ENCODE measurements around the gene SPATA6. TPM values are rescaled to one million over a fixed set of nuclear protein-coding genes. Genes with fewer than 3 reads are reported as not detected.

The SPATA6 gene
- total RNA-seq, 1 donor, result 7.6 TPM

GRCh38 chr1:48387409-48387808, 84.6 kb downstream of the SPATA6 start:
- Histone ChIP-seq H3K9me3 (ENCODE audit: low read depth, low read length) (no peaks in the 10 kb centered on the region), H3K36me3 (ENCODE audit: insufficient read depth, low read length) (no peaks in the 10 kb centered on the region), H4K20me1 (ENCODE audit: insufficient read depth, low read length) (no peaks in the 10 kb centered on the region), H3K79me2 (ENCODE audit: insufficient read depth, low read length) (no peaks in the 10 kb centered on the region), H3K4me3 (ENCODE audit: insufficient read depth, low read length) (no peak overlapping the region), H3K27me3 (ENCODE audit: insufficient read depth, low read length) (no peaks in the 10 kb centered on the region), H2AFZ (ENCODE audit: low read length) (no peak overlapping the region), H3K27ac (ENCODE audit: low read depth, low read length) (no peak overlapping the region), H3K4me2 (ENCODE audit: insufficient read depth, low read length) (no peak overlapping the region), H3K4me1 (ENCODE audit: insufficient read depth, low read length) (no peaks in the 10 kb centered on the region)
- no peak for TF ChIP-seq CTCF (IDR thresholded peaks at IDR 0.05; ENCODE audit: extremely low read depth, low read depth, low read length)
- DNase-seq (ENCODE audit: insufficient read length, low spot score, missing footprints), result no peak

- no peak overlapping the region for H3K27ac ChIP-seq (ENCODE audit: low read depth, low read length)
- no peak for TF ChIP-seq CTCF (IDR thresholded peaks at IDR 0.05; ENCODE audit: extremely low read depth, low read depth, low read length)
- no peaks in the 10 kb centered on the region for H3K27me3 ChIP-seq (ENCODE audit: insufficient read depth, low read length)
- H3K9me3 ChIP-seq (ENCODE audit: low read depth, low read length), result no peaks in the 10 kb centered on the region
- no peaks in the 10 kb centered on the region for H3K79me2 ChIP-seq (ENCODE audit: insufficient read depth, low read length)
- H4K20me1 ChIP-seq (ENCODE audit: insufficient read depth, low read length), result no peaks in the 10 kb centered on the region
- H2AFZ ChIP-seq (ENCODE audit: low read length), result no peak overlapping the region
- H3K4me3 ChIP-seq (ENCODE audit: insufficient read depth, low read length), result no peak overlapping the region
- H3K4me1 ChIP-seq (ENCODE audit: insufficient read depth, low read length), result no peaks in the 10 kb centered on the region
- no peak overlapping the region for H3K4me2 ChIP-seq (ENCODE audit: insufficient read depth, low read length)
- DNase-seq (ENCODE audit: insufficient read length, low spot score, missing footprints), result no peak
- no peaks in the 10 kb centered on the region for H3K36me3 ChIP-seq (ENCODE audit: insufficient read depth, low read length)
Measured at GRCh38 chr1:48374785-48375184, 97.2 kb downstream of the SPATA6 start.

- TF ChIP-seq CTCF (IDR thresholded peaks at IDR 0.05; ENCODE audit: extremely low read depth, low read depth, low read length), result no peak
- Histone ChIP-seq H3K9me3 (ENCODE audit: low read depth, low read length) (no peaks in the 10 kb centered on the region), H3K4me1 (ENCODE audit: insufficient read depth, low read length) (no peaks in the 10 kb centered on the region), H3K36me3 (ENCODE audit: insufficient read depth, low read length) (no peaks in the 10 kb centered on the region), H3K4me3 (ENCODE audit: insufficient read depth, low read length) (no peak overlapping the region), H2AFZ (ENCODE audit: low read length) (no peak overlapping the region), H3K27me3 (ENCODE audit: insufficient read depth, low read length) (no peaks in the 10 kb centered on the region), H4K20me1 (ENCODE audit: insufficient read depth, low read length) (no peaks in the 10 kb centered on the region), H3K27ac (ENCODE audit: low read depth, low read length) (no peak overlapping the region), H3K4me2 (ENCODE audit: insufficient read depth, low read length) (no peak overlapping the region), H3K79me2 (ENCODE audit: insufficient read depth, low read length) (no peaks in the 10 kb centered on the region)
- DNase-seq (ENCODE audit: insufficient read length, low spot score, missing footprints), result no peak
Measured at GRCh38 chr1:48371598-48371997, 100.4 kb downstream of the SPATA6 start.

GRCh38 chr1:48362901-48363300, 109.1 kb downstream of the SPATA6 start:
- Histone ChIP-seq H3K4me3 (ENCODE audit: insufficient read depth, low read length) (no peak overlapping the region), H3K4me2 (ENCODE audit: insufficient read depth, low read length) (no peak overlapping the region), H2AFZ (ENCODE audit: low read length) (no peak overlapping the region), H4K20me1 (ENCODE audit: insufficient read depth, low read length) (no peaks in the 10 kb centered on the region), H3K4me1 (ENCODE audit: insufficient read depth, low read length) (no peaks in the 10 kb centered on the region), H3K27me3 (ENCODE audit: insufficient read depth, low read length) (no peaks in the 10 kb centered on the region), H3K27ac (ENCODE audit: low read depth, low read length) (no peak overlapping the region), H3K79me2 (ENCODE audit: insufficient read depth, low read length) (no peaks in the 10 kb centered on the region), H3K36me3 (ENCODE audit: insufficient read depth, low read length) (no peaks in the 10 kb centered on the region), H3K9me3 (ENCODE audit: low read depth, low read length) (no peaks in the 10 kb centered on the region)
- DNase-seq (ENCODE audit: insufficient read length, low spot score, missing footprints), result no peak
- TF ChIP-seq CTCF (IDR thresholded peaks at IDR 0.05; ENCODE audit: extremely low read depth, low read depth, low read length), result no peak

Measured in osteoblast (primary cell).